ENCODE results near the gene SAFB. TPM values are rescaled to one million over a fixed set of nuclear protein-coding genes. Genes with fewer than 3 reads are reported as not detected.

The SAFB gene
- total RNA-seq, 1 experiment from 2014 or later, result 53.0 TPM

GRCh38 chr19:5618591-5618990, 4.3 kb upstream of the SAFB start:
- no peak for DNase-seq
- peaks cover 18% of the 10 kb centered on the region for H3K4me1 ChIP-seq (ENCODE audit: low read length)
- no peaks in the 10 kb centered on the region for H3K9me3 ChIP-seq (ENCODE audit: low read length)
- peaks cover 38% of the 10 kb centered on the region for H4K20me1 ChIP-seq (ENCODE audit: insufficient read depth, low read depth, low read length)
- H3K27ac ChIP-seq (ENCODE audit: low read length), result no peak overlapping the region
- no peaks in the 10 kb centered on the region for H3K27me3 ChIP-seq (ENCODE audit: low read length)
- peaks cover 59% of the 10 kb centered on the region for H3K36me3 ChIP-seq (ENCODE audit: insufficient read depth, low read length)
- no peak overlapping the region for H3K9ac ChIP-seq (ENCODE audit: low read length)
- H3K9me2 ChIP-seq (replicated peaks; ENCODE audit: insufficient read depth, low read length), result no peaks in the 10 kb centered on the region
- H3K79me2 ChIP-seq (ENCODE audit: low read length), result peaks cover 86% of the 10 kb centered on the region
- no peak overlapping the region for H3K4me2 ChIP-seq (ENCODE audit: low read depth, low read length, poor library complexity, severe bottlenecking)
- H3K4me3 ChIP-seq (ENCODE audit: low read length), result no peak overlapping the region
- no peak overlapping the region for H2AFZ ChIP-seq (ENCODE audit: low read length)

- H3K9me2 ChIP-seq (replicated peaks; ENCODE audit: insufficient read depth, low read length), result no peaks in the 10 kb centered on the region
- H2AFZ ChIP-seq (ENCODE audit: low read length), result no peak overlapping the region
- peaks cover 52% of the 10 kb centered on the region for H4K20me1 ChIP-seq (ENCODE audit: insufficient read depth, low read depth, low read length)
- H3K79me2 ChIP-seq (ENCODE audit: low read length), result peaks cover 91% of the 10 kb centered on the region
- no peak overlapping the region for H3K4me3 ChIP-seq (ENCODE audit: low read length)
- H3K4me2 ChIP-seq (ENCODE audit: low read depth, low read length, poor library complexity, severe bottlenecking), result peak overlapping the region; percentile 84
- no peaks in the 10 kb centered on the region for H3K27me3 ChIP-seq (ENCODE audit: low read length)
- H3K9me3 ChIP-seq (ENCODE audit: low read length), result no peaks in the 10 kb centered on the region
- peaks cover 26% of the 10 kb centered on the region for H3K4me1 ChIP-seq (ENCODE audit: low read length)
- H3K9ac ChIP-seq (ENCODE audit: low read length), result peak overlapping the region; percentile 23; the same call in 1 of the 2 replicates
- H3K27ac ChIP-seq (ENCODE audit: low read length), result no peak overlapping the region
- peaks cover 50% of the 10 kb centered on the region for H3K36me3 ChIP-seq (ENCODE audit: insufficient read depth, low read length)
- no peak for DNase-seq
These were observed 2.9 kb upstream of the SAFB start for GRCh38 chr19:5619946-5620345.

GRCh38 chr19:5621311-5621944, 1.5 kb upstream of the SAFB start:
- peaks cover 60% of the 10 kb centered on the region for H4K20me1 ChIP-seq (ENCODE audit: insufficient read depth, low read depth, low read length)
- no peak overlapping the region for H2AFZ ChIP-seq (ENCODE audit: low read length)
- H3K4me3 ChIP-seq (ENCODE audit: low read length), result peak overlapping the region; percentile 99
- no peak for DNase-seq
- H3K79me2 ChIP-seq (ENCODE audit: low read length), result peaks cover 95% of the 10 kb centered on the region
- H3K4me2 ChIP-seq (ENCODE audit: low read depth, low read length, poor library complexity, severe bottlenecking), result peak overlapping the region; percentile 84
- no peaks in the 10 kb centered on the region for H3K27me3 ChIP-seq (ENCODE audit: low read length)
- H3K36me3 ChIP-seq (ENCODE audit: insufficient read depth, low read length), result peaks cover 52% of the 10 kb centered on the region
- H3K9me3 ChIP-seq (ENCODE audit: low read length), result no peaks in the 10 kb centered on the region
- H3K4me1 ChIP-seq (ENCODE audit: low read length), result peaks cover 41% of the 10 kb centered on the region
- H3K27ac ChIP-seq (ENCODE audit: low read length), result peak overlapping the region; percentile 77; the same call in 1 of the 2 replicates
- H3K9me2 ChIP-seq (replicated peaks; ENCODE audit: insufficient read depth, low read length), result no peaks in the 10 kb centered on the region
- peak overlapping the region; percentile 99 for H3K9ac ChIP-seq (ENCODE audit: low read length)

- Histone ChIP-seq H3K4me1 (ENCODE audit: low read length) (peaks cover 47% of the 10 kb centered on the region), H3K9me2 (replicated peaks; ENCODE audit: insufficient read depth, low read length) (no peaks in the 10 kb centered on the region), H3K4me2 (ENCODE audit: low read depth, low read length, poor library complexity, severe bottlenecking) (peak overlapping the region; percentile 84), H3K36me3 (ENCODE audit: insufficient read depth, low read length) (peaks cover 57% of the 10 kb centered on the region), H2AFZ (ENCODE audit: low read length) (no peak overlapping the region), H3K9me3 (ENCODE audit: low read length) (no peaks in the 10 kb centered on the region), H3K79me2 (ENCODE audit: low read length) (peaks cover 97% of the 10 kb centered on the region), H3K9ac (ENCODE audit: low read length) (peak overlapping the region; percentile 99), H3K27ac (ENCODE audit: low read length) (peak overlapping the region; percentile 77), H4K20me1 (ENCODE audit: insufficient read depth, low read depth, low read length) (peaks cover 66% of the 10 kb centered on the region), H3K27me3 (ENCODE audit: low read length) (no peaks in the 10 kb centered on the region), H3K4me3 (ENCODE audit: low read length) (peak overlapping the region; percentile 99)
- no peak for DNase-seq
These were observed 878 bp upstream of the SAFB start for GRCh38 chr19:5621945-5622464.

- DNase-seq, result peak; percentile 58
- no peaks in the 10 kb centered on the region for H3K9me2 ChIP-seq (replicated peaks; ENCODE audit: insufficient read depth, low read length)
- no peak overlapping the region for H2AFZ ChIP-seq (ENCODE audit: low read length)
- H3K4me1 ChIP-seq (ENCODE audit: low read length), result peaks cover 61% of the 10 kb centered on the region
- peaks cover 59% of the 10 kb centered on the region for H3K36me3 ChIP-seq (ENCODE audit: insufficient read depth, low read length)
- peak overlapping the region; percentile 96 for H3K4me3 ChIP-seq (ENCODE audit: low read length)
- H3K9ac ChIP-seq (ENCODE audit: low read length), result peak overlapping the region; percentile 99
- H4K20me1 ChIP-seq (ENCODE audit: insufficient read depth, low read depth, low read length), result peaks cover 70% of the 10 kb centered on the region
- peak overlapping the region; percentile 96 for H3K4me2 ChIP-seq (ENCODE audit: low read depth, low read length, poor library complexity, severe bottlenecking)
- no peaks in the 10 kb centered on the region for H3K27me3 ChIP-seq (ENCODE audit: low read length)
- no peaks in the 10 kb centered on the region for H3K9me3 ChIP-seq (ENCODE audit: low read length)
- peak overlapping the region; percentile 76 for H3K27ac ChIP-seq (ENCODE audit: low read length)
- H3K79me2 ChIP-seq (ENCODE audit: low read length), result peaks cover 97% of the 10 kb centered on the region
These were observed 624 bp downstream of the SAFB start for GRCh38 chr19:5623397-5624017.

DNA sequence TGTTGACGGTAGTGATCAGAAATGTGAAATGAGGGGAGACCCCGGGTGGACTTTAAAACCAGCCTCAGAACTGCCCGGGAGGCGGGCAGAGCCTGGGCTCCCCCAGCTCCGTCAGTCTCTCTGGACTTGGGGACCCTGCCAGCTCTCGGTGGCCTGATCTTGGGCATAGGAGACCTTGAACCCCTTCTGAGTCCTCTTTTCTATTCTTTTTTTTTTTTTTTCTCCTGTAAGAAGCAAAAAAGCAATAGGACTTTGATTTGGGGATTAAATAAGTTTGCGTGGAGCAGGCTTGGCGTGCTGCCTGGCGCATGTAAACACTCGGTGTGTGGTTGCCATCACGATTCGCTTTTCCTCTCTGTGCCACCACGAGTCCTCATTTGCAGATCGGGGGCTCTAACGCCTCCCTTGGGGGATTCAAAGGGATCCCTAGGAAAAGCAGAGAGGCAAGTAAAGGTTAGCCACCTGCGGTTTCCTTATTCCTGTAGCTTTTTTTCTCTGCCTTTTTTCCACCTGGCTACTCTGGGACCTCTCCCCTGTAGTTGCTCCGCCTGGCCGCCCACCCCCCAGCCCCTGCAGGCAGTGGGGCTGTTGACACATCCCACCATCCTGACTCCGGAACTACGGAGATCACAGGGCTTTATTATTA, 1.3 kb downstream of the SAFB start:
- Histone ChIP-seq H3K27me3 (ENCODE audit: low read length) (no peaks in the 10 kb centered on the region), H3K79me2 (ENCODE audit: low read length) (peaks cover 97% of the 10 kb centered on the region), H3K4me1 (ENCODE audit: low read length) (peaks cover 62% of the 10 kb centered on the region), H3K36me3 (ENCODE audit: insufficient read depth, low read length) (peaks cover 58% of the 10 kb centered on the region), H3K27ac (ENCODE audit: low read length) (peak overlapping the region; percentile 76), H3K9me2 (replicated peaks; ENCODE audit: insufficient read depth, low read length) (no peaks in the 10 kb centered on the region), H4K20me1 (ENCODE audit: insufficient read depth, low read depth, low read length) (peaks cover 70% of the 10 kb centered on the region), H3K9me3 (ENCODE audit: low read length) (no peaks in the 10 kb centered on the region), H3K4me2 (ENCODE audit: low read depth, low read length, poor library complexity, severe bottlenecking) (peak overlapping the region; percentile 96), H3K9ac (ENCODE audit: low read length) (peak overlapping the region; percentile 99), H3K4me3 (ENCODE audit: low read length) (peak overlapping the region; percentile 96), H2AFZ (ENCODE audit: low read length) (no peak overlapping the region)
- peak; percentile 64 for DNase-seq

GRCh38 chr19:5624741-5625278, 1.9 kb downstream of the SAFB start:
- Histone ChIP-seq H3K9me3 (ENCODE audit: low read length) (no peaks in the 10 kb centered on the region), H2AFZ (ENCODE audit: low read length) (no peak overlapping the region), H3K36me3 (ENCODE audit: insufficient read depth, low read length) (peaks cover 60% of the 10 kb centered on the region), H3K4me3 (ENCODE audit: low read length) (peak overlapping the region; percentile 96), H3K4me2 (ENCODE audit: low read depth, low read length, poor library complexity, severe bottlenecking) (peak overlapping the region; percentile 96), H3K27me3 (ENCODE audit: low read length) (no peaks in the 10 kb centered on the region), H3K9ac (ENCODE audit: low read length) (peak overlapping the region; percentile 99), H3K27ac (ENCODE audit: low read length) (peak overlapping the region; percentile 76), H4K20me1 (ENCODE audit: insufficient read depth, low read depth, low read length) (peaks cover 74% of the 10 kb centered on the region), H3K4me1 (ENCODE audit: low read length) (peaks cover 62% of the 10 kb centered on the region), H3K79me2 (ENCODE audit: low read length) (peaks cover 97% of the 10 kb centered on the region), H3K9me2 (replicated peaks; ENCODE audit: insufficient read depth, low read length) (no peaks in the 10 kb centered on the region)
- no peak for DNase-seq

- Histone ChIP-seq H3K27ac (ENCODE audit: low read length) (no peak overlapping the region), H3K9me3 (ENCODE audit: low read length) (no peaks in the 10 kb centered on the region), H3K4me2 (ENCODE audit: low read depth, low read length, poor library complexity, severe bottlenecking) (peak overlapping the region; percentile 96), H3K9ac (ENCODE audit: low read length) (peak overlapping the region; percentile 99; the same call in 1 of the 2 replicates), H3K36me3 (ENCODE audit: insufficient read depth, low read length) (peaks cover 57% of the 10 kb centered on the region), H3K9me2 (replicated peaks; ENCODE audit: insufficient read depth, low read length) (no peaks in the 10 kb centered on the region), H2AFZ (ENCODE audit: low read length) (no peak overlapping the region), H4K20me1 (ENCODE audit: insufficient read depth, low read depth, low read length) (peaks cover 80% of the 10 kb centered on the region), H3K4me1 (ENCODE audit: low read length) (peaks cover 53% of the 10 kb centered on the region), H3K4me3 (ENCODE audit: low read length) (peak overlapping the region; percentile 96; the same call in 1 of the 2 replicates), H3K79me2 (ENCODE audit: low read length) (peaks cover 96% of the 10 kb centered on the region), H3K27me3 (ENCODE audit: low read length) (no peaks in the 10 kb centered on the region)
- DNase-seq, result no peak
These were observed 2.8 kb downstream of the SAFB start for GRCh38 chr19:5625641-5626040.
